T-helper 17 cell (primary cell): ENCODE results near the gene PSPH. TPM values are rescaled to one million over a fixed set of nuclear protein-coding genes. Genes with fewer than 3 reads are reported as not detected.
"Not testable (repeated sequence)": the region's sequence is repeated elsewhere in the genome, so short reads cannot be mapped to it uniquely, and the experiment has no call there.

Source experiments
- ATAC-seq: fragments of 150-1000 bp; cut with Tn5 transposase; 2 replicates; pipeline ENCODE4 v1.10.0; 2021; ENCODE audit warnings: mild to moderate bottlenecking, moderate library complexity
- DNase-seq, 3 donors: peaks; one replicate each; pipeline versions ENCODE4 v3.0.0 to v3.0.0-alpha.2; 2020 to 2021
- H3K9me3 ChIP-seq: one replicate; pipeline ENCODE4 v1.7.0; 2013; ENCODE audit warnings: low read length, mild to moderate bottlenecking; ENCODE audit not compliant: control insufficient read depth, poor library complexity, severe bottlenecking
- H3K27ac Mint-ChIP-seq: one replicate; pipeline ENCODE4 v1.8.0; 2022; ENCODE audit warnings: mild to moderate bottlenecking, moderate library complexity, mixed read lengths
- H3K27me3 Mint-ChIP-seq: one replicate; pipeline ENCODE4 v1.8.0; 2022; ENCODE audit warnings: mixed read lengths
- H3K36me3 Mint-ChIP-seq: one replicate; pipeline ENCODE4 v1.8.0; 2022; ENCODE audit warnings: low read depth, mixed read lengths
- H3K4me1 Mint-ChIP-seq: one replicate; pipeline ENCODE4 v1.8.0; 2022; ENCODE audit warnings: mild to moderate bottlenecking, mixed read lengths
- H3K4me3 Mint-ChIP-seq: one replicate; pipeline ENCODE4 v1.8.0; 2022; ENCODE audit warnings: mild to moderate bottlenecking, moderate library complexity, mixed read lengths
- total RNA-seq, 4 donors: library from RNA in 2 of 4; stranded (reverse) in 2 of 4; gene quantifications; one replicate each; pipeline ENCODE4 v1.2.3 and lab custom pipeline; 2022 to 2026

PSPH gene
- total RNA-seq, 2 donors from 2014 or later, result 1.4 to 2.4 TPM

DNA sequence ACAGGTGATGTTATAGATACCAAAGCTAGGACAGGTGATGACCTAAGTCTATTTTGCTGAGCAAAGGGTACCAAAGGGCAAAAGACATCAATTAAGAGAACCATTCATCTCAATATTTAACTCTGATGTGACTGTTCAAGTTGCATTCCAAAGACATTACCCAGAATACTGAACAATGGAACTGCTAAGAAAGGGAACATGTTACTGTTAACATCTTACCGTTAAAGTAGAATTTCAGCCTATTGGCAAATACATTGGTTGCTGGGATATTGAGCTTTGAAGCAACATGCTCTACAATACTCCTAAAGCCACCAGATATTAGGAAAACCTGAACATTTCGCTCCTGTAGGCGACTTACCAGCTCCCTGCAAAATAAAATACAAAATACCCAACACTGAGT, 34.2 kb downstream of the PSPH start:
- not testable (repeated sequence) for H3K4me1 Mint-ChIP-seq, H3K27me3 Mint-ChIP-seq, H3K4me3 Mint-ChIP-seq, H3K9me3 ChIP-seq, H3K27ac Mint-ChIP-seq, DNase-seq, H3K36me3 Mint-ChIP-seq, ATAC-seq

DNA sequence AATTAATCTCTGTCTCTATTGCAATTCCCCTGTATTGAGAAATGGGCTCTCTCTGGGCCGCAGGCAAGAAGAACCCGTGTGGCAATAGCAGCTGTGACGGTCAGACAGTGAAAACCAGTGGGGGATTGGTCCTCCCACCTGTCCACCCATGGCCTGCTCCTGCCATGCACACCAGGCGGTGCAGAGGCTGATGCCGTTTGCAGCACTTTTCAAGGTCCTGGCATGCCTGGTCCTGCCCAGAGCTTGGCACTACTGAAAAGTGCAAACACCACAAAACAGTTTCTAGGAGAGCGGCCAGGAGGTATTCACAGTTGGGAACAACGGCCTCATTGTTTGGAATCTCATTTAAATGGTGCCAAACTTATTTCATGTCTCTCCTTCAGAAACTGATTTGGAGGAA, 41.5 kb downstream of the PSPH start:
- no peaks in the 10 kb centered on the region for H3K27me3 Mint-ChIP-seq
- H3K36me3 Mint-ChIP-seq, result peaks cover 2% of the 10 kb centered on the region
- no peak overlapping the region for H3K27ac Mint-ChIP-seq
- peaks cover 2% of the 10 kb centered on the region for H3K4me1 Mint-ChIP-seq
- ATAC-seq (no peak), DNase-seq (no peak)
- H3K4me3 Mint-ChIP-seq, result no peak overlapping the region
- no peaks in the 10 kb centered on the region for H3K9me3 ChIP-seq

DNA sequence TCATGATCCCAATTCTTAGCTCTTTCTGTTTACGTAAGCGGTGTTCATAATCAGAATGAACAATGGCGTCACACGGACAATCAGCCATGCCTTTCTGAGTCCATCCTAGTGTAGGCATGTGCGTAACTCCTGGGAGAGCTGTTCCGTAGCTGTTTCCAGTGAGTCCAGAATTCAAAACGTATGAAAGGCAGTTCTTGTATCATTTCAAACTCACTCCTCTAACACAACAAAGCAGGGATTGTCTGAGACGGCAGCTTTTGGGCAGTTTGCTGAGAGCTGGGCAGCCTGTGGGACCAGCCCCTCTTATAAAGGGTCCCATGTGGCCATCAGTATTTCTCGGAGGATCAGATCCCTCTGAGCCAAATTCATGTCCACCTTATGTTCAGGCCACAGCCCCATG, 43.4 kb downstream of the PSPH start:
- no peaks in the 10 kb centered on the region for H3K27me3 Mint-ChIP-seq
- H3K9me3 ChIP-seq, result no peaks in the 10 kb centered on the region
- DNase-seq (no peak), ATAC-seq (no peak)
- H3K27ac Mint-ChIP-seq, result no peak overlapping the region
- peaks cover 2% of the 10 kb centered on the region for H3K36me3 Mint-ChIP-seq
- H3K4me1 Mint-ChIP-seq, result peaks cover 4% of the 10 kb centered on the region
- no peak overlapping the region for H3K4me3 Mint-ChIP-seq

DNA sequence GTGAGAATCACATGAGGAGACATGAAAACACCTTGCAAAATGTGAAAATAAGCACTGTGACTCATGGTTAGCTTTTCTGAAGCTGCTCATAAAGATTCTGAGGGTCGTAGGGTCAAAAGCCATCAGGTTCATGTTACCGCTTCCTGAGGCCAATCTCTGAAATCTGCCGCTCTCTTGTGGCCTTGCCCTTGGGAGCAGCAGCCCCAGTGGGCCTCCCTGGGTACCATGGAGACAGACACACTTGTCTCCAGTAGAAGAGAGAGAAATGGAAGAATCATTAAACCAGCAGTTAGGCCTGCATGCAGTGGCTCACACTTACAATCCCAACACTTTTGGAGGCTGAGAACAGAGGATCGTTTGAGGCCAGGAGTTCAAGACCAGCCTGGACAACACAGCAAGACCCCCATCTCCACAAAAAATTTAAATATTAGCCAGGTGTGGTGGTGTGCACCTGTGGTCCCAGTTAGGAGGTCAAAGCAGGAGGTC, 44.0 kb downstream of the PSPH start:
- H3K27me3 Mint-ChIP-seq, result no peaks in the 10 kb centered on the region
- H3K9me3 ChIP-seq, result no peaks in the 10 kb centered on the region
- H3K4me3 Mint-ChIP-seq, result no peak overlapping the region
- DNase-seq, result no peak
- peaks cover 2% of the 10 kb centered on the region for H3K36me3 Mint-ChIP-seq
- no peak overlapping the region for H3K27ac Mint-ChIP-seq
- peaks cover 4% of the 10 kb centered on the region for H3K4me1 Mint-ChIP-seq
- ATAC-seq, result no peak

DNA sequence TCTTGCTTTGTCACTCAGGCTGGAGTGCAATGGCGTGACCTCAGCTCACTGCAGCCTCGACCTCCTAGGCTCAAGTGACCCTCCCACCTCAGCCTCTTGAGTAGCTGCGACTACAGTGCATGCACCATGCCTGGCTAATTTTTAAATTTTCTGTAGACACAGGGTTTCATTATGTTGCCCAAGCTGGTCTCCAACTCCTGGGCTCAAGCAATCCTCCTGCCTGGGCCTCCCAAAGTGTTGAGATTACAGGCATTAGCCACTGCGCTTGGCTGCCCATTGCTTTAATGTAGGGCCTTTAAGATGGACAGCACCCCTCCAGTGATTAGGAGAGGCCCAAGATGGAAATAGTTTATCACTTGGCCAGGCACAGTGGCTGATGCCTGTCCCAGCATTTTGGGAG, 47.5 kb downstream of the PSPH start:
- Mint-ChIP-seq H3K4me1 (peaks cover 8% of the 10 kb centered on the region), H3K27ac (no peak overlapping the region)
- no peak for ATAC-seq

DNA sequence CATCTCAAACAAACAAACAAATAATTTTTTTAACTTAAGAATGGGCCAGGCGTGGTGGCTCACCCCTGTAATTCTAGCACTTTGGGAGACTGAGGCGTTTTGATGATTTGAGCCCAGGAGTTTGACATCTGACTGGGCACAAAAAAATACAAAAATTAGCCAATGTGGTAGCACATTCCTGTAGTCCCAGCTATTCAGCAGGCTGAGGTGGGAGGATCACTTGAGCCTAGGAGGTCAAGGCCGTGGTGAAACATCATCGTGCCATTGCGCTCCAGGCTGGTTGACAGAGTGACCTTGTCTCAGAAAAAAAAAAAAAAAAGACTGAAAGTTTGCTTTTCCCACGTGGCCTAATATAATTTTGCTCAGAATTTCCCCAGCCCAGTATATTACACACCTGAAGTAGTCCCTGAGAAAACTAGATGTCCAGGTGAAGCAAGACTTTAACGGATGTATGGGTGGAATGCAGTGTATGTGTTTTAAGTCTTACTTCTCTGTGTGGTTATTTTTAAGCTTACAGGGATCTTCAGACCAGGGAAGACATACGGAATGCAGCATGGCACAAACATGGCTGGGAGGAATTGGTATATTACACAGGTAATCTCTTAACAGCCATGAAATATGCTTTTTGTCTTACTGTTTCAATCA, 54.3 kb downstream of the PSPH start:
- DNase-seq (no peak), ATAC-seq (no peak)
- H3K4me3 Mint-ChIP-seq, result no peak overlapping the region
- no peaks in the 10 kb centered on the region for H3K27me3 Mint-ChIP-seq
- H3K36me3 Mint-ChIP-seq, result peaks cover 5% of the 10 kb centered on the region
- peaks cover 4% of the 10 kb centered on the region for H3K4me1 Mint-ChIP-seq
- no peaks in the 10 kb centered on the region for H3K9me3 ChIP-seq
- H3K27ac Mint-ChIP-seq, result no peak overlapping the region

More for the DNA sequence above, 47.5 kb downstream of the PSPH start:
- Mint-ChIP-seq H3K4me3 (no peak overlapping the region), H3K36me3 (no peaks in the 10 kb centered on the region), H3K27me3 (no peaks in the 10 kb centered on the region)
- H3K9me3 ChIP-seq, result no peaks in the 10 kb centered on the region
- DNase-seq, result no peak

DNA sequence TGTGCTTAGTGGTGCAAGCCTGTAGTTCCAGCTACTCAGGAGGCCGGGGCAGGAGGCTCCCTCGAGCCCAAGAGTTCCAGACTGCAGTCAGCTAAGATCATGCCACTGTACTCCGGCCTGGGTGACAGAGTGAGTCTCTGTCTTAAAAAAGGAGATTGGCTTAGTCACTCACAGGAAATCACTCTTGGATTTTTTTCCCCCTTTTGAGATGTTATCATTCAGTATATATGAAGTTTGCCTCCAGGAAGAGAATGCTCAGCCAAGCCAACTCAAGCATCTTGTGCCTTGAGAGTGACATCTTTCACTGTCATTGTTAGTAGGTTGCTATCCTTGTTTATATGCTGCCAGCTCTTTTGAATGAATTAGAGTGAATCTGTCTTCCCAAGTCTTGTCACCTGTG, 58.9 kb downstream of the PSPH start:
- DNase-seq, result no peak
- H3K9me3 ChIP-seq, result no peaks in the 10 kb centered on the region
- H3K36me3 Mint-ChIP-seq, result peaks cover 8% of the 10 kb centered on the region
- peaks cover 3% of the 10 kb centered on the region for H3K4me1 Mint-ChIP-seq
- peak overlapping the region; percentile 45 for H3K27ac Mint-ChIP-seq
- no peaks in the 10 kb centered on the region for H3K27me3 Mint-ChIP-seq
- no peak overlapping the region for H3K4me3 Mint-ChIP-seq
- ATAC-seq, result no peak

DNA sequence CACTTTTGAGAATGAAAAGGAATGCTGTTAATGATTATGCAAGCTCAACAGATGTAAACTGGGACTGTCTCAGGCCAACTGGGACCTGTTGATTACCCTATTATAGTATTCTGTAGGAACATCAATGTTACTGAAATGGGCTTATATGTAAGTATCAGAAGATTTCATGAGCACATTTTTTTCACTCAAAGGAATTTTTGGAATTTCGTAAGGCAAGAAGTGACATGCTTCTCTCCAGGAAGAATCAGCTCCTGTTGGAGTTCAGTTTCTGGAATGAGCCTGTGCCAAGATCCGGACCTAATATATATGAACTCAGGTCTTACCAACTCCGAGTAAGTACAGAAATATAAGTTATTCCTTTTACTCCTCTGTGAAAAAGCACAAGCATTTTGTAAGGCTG, 67.7 kb downstream of the PSPH start:
- Mint-ChIP-seq H3K36me3 (peaks cover 11% of the 10 kb centered on the region), H3K27me3 (no peaks in the 10 kb centered on the region), H3K27ac (no peak overlapping the region), H3K4me1 (peaks cover 10% of the 10 kb centered on the region), H3K4me3 (no peak overlapping the region)
- DNase-seq (no peak), ATAC-seq (no peak)
- H3K9me3 ChIP-seq, result no peaks in the 10 kb centered on the region

DNA sequence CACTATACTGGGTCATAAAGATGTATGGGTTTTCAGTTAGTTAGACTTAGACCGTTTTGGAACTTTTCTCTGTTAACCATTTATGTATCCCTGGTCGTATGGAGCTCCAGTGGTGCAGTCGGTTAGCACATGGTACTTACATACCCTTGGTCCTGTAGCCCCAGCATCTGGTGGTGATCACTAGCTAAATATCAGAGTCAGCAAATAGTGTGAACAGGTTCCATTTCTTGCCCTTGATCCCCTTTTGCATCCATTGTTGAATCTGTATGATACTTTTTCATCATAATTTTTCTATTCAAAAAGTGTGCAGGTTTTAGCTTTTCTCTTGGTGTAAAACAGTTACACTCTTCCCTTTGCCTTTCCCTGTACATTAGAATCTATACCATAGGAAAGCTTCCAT, 71.0 kb downstream of the PSPH start:
- no peaks in the 10 kb centered on the region for H3K27me3 Mint-ChIP-seq
- no peaks in the 10 kb centered on the region for H3K9me3 ChIP-seq
- H3K36me3 Mint-ChIP-seq, result peaks cover 7% of the 10 kb centered on the region
- no peak overlapping the region for H3K27ac Mint-ChIP-seq
- ATAC-seq (no peak), DNase-seq (no peak)
- H3K4me3 Mint-ChIP-seq, result no peak overlapping the region
- H3K4me1 Mint-ChIP-seq, result peaks cover 11% of the 10 kb centered on the region

DNA sequence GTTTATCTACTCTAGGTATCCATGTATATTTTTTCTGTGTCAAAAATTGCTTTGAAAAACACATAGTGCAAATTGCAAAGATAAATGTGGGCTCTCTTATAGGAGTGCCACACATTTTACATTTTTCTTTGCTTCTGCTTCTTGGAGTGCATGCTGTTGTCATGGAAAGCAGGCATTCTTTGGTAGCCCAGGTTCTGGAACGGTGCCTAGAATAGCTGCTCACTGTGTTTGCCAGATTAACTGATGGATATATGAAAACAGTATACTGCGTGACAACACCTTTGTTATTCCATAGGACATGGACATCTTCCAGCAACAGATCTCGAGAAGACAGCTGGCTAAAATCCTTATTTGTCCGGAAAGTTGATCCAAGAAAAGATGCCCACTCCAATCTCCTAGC, 73.4 kb downstream of the PSPH start:
- no peak for DNase-seq
- Mint-ChIP-seq H3K27ac (peak overlapping the region; percentile 43), H3K27me3 (no peaks in the 10 kb centered on the region), H3K4me1 (peaks cover 17% of the 10 kb centered on the region), H3K4me3 (no peak overlapping the region), H3K36me3 (peaks cover 7% of the 10 kb centered on the region)
- no peaks in the 10 kb centered on the region for H3K9me3 ChIP-seq
- ATAC-seq, result no peak

DNA sequence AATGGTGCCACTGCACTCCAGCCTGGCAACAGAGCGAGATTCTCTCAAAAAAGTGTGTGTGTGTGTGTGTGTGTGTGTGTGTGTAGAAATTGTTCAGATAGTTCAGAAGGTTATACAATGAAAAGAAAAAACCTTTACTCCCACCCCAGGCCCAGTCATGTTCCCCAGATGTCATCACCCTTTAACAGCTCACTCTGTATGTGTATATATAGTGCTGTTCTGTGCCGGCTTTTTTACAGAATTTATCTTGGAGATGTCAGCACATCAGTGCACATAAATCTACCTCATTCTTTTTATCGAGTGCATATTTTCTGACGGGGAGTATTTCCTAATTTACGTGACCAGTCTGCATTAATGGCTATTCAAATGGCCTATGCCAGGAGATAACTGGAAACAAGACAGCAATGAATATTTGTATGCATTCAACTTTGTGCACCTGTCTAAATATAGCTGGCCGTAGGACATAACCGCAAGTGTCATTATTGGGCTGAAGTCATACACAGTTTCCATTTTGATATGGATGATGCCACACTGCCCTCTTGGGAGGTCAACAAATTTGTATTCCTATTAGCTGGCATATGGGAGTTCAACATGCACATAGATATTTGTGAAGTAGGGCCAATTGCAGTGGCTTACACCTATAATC, 75.1 kb downstream of the PSPH start:
- no peak overlapping the region for H3K27ac Mint-ChIP-seq
- peaks cover 21% of the 10 kb centered on the region for H3K4me1 Mint-ChIP-seq
- no peaks in the 10 kb centered on the region for H3K9me3 ChIP-seq
- no peaks in the 10 kb centered on the region for H3K27me3 Mint-ChIP-seq
- no peak for ATAC-seq
- peaks cover 7% of the 10 kb centered on the region for H3K36me3 Mint-ChIP-seq
- H3K4me3 Mint-ChIP-seq, result no peak overlapping the region
- no peak for DNase-seq

DNA sequence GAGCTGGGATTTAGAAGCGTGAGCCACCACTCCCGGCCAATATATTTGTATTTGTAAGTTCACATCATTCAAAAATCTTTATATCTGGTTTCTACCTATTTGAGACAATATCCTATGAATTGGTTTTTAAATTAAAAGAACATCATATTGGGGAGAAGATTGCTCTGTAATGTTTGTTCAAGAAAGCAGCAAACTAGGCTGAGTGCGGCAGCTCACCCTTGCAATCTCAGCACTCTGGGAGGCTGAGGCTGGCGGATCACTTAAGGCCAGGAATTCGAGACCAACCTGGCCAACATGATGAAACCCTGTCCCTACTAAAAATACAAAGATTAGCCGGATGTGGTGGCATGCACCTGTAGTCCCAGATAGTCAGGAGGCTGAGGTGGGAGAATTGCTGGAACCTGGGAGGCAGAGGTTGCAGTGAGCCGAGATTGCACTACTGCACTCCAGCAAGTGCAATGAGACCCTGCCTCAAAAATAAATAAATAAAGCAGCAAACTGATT, 77.4 kb downstream of the PSPH start:
- no peaks in the 10 kb centered on the region for H3K27me3 Mint-ChIP-seq
- no peak for DNase-seq
- ATAC-seq, result no peak
- H3K36me3 Mint-ChIP-seq, result peaks cover 5% of the 10 kb centered on the region
- H3K27ac Mint-ChIP-seq, result no peak overlapping the region
- no peak overlapping the region for H3K4me3 Mint-ChIP-seq
- H3K9me3 ChIP-seq, result no peaks in the 10 kb centered on the region
- H3K4me1 Mint-ChIP-seq, result peaks cover 28% of the 10 kb centered on the region

DNA sequence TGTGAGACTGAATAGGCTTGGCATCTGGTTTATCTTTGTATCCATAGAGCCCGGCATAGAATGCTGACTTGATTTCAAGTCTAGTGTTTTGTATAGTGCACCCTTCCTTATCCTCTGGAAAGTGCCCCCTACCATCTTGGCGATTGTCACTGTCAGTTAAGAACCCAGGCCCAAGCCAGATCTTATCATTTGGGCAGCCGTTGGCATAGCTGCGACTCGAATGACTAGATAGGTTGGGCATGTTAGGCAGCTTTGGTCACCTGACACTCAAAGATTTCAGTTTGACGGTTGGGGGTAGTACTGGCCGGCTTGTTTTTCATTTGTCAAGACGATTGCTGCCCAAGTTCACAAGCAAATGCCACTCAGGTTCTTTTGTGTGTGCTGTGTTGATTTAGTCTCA, 80.3 kb downstream of the PSPH start:
- Mint-ChIP-seq H3K27me3 (no peaks in the 10 kb centered on the region), H3K4me1 (peaks cover 31% of the 10 kb centered on the region), H3K27ac (no peak overlapping the region), H3K36me3 (peaks cover 7% of the 10 kb centered on the region), H3K4me3 (no peak overlapping the region)
- H3K9me3 ChIP-seq, result no peaks in the 10 kb centered on the region
- ATAC-seq (no peak), DNase-seq (no peak)

DNA sequence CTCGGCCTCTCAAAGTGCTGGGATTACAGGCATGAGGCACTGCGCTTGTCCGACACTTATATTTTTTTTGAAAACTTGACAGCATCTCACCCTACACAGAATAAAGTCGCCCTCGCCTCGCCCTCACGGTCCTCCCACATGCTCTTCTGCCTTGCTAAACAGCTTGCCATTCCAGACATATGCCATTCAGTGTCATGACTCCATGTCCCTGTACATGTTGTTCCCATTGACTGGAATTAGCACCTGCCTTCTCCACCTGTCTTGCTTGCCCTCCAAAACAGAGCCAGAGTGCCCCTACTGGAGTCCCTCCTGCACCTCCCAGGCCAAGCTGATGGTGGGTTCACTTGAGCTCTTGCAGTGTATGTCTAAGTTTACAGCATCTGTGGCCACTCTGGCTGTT, 80.7 kb downstream of the PSPH start:
- H3K36me3 Mint-ChIP-seq, result peaks cover 7% of the 10 kb centered on the region
- no peak overlapping the region for H3K4me3 Mint-ChIP-seq
- peak overlapping the region; percentile 39 for H3K27ac Mint-ChIP-seq
- no peak for DNase-seq
- no peaks in the 10 kb centered on the region for H3K27me3 Mint-ChIP-seq
- H3K4me1 Mint-ChIP-seq, result peaks cover 31% of the 10 kb centered on the region
- no peaks in the 10 kb centered on the region for H3K9me3 ChIP-seq
- no peak for ATAC-seq
